C4-2B (cell line): ENCODE measurements around the gene RUVBL1.
A peak's percentile ranks its signal among the peaks of the same experiment; 100 is the strongest.

Experiments used
- H3K27ac ChIP-seq: fragments of 450-650 bp; 2 replicates; pipeline ENCODE4 v1.5.1; 2017
- CTCF ChIP-seq: fragments of 450-650 bp; conservative IDR thresholded peaks from 2 replicates; pipeline ENCODE4 v1.5.1; 2017; ENCODE audit warnings: mild to moderate bottlenecking
- ZFX ChIP-seq: fragments of 450-650 bp; IDR thresholded peaks from 2 replicates; pipeline ENCODE4 v1.6.1; 2017

RUVBL1 gene

DNA sequence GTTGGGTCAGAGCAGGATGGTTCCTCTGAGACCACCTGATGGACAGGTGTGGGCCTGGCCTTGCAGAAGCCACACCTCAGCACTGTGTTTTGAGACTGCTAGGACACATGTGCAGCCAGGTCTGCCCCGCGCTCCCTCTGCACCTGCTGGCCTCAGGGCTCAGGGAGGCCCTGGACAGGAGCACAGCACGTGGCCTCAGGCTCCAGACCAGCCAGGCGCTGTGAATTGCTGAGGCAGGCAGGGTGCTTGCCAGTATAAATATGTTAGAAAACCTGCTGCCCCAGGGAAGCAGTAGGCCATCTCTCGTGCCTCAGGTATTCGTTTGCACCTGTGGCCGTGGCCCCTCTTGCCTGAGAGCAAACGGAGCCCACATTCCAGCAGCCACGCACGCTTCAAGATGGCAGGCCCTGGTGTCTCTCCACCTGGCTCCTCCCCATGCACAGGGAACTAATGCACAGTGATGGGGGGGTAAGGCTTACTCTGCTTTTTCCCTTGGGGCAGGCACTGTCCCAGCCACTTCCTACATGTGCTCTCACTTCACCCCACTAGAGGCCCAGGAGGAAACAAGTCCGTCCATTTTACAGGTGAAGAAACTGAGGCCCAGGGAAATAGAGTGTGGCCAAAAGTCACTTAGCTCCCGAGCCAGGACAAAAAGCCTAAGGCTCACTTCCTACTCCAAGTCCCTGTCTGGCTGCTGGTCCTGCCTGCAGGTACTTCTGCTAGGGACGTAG, 51.0 kb downstream of the RUVBL1 start:
- TF ChIP-seq ZFX (no peak), CTCF (no peak)
- peak overlapping the region; percentile 56 for H3K27ac ChIP-seq

- peak overlapping the region; percentile 56 for H3K27ac ChIP-seq
- TF ChIP-seq ZFX (no peak), CTCF (no peak)
Measured at GRCh38 chr3:128071771-128072453, 51.7 kb downstream of the RUVBL1 start.

- H3K27ac ChIP-seq, result peak overlapping the region; percentile 56
- TF ChIP-seq CTCF (no peak), ZFX (no peak)
Measured at GRCh38 chr3:128070898-128071591, 52.6 kb downstream of the RUVBL1 start.

DNA sequence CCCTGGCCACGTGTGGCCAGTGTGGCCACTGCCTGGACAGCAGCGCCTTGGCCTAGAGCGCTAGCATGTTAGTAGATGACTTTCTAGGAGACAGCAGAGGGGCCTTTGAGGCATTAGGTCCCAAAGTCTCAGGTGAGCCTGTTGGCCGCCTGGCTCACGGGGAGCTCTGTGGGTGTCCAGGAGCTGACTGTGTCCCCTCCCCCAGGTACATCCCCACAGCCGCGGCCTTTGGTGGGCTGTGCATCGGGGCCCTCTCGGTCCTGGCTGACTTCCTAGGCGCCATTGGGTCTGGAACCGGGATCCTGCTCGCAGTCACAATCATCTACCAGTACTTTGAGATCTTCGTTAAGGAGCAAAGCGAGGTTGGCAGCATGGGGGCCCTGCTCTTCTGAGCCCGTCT, 54.3 kb downstream of the RUVBL1 start:
- H3K27ac ChIP-seq, result no peak overlapping the region
- TF ChIP-seq ZFX (no peak), CTCF (no peak)

DNA sequence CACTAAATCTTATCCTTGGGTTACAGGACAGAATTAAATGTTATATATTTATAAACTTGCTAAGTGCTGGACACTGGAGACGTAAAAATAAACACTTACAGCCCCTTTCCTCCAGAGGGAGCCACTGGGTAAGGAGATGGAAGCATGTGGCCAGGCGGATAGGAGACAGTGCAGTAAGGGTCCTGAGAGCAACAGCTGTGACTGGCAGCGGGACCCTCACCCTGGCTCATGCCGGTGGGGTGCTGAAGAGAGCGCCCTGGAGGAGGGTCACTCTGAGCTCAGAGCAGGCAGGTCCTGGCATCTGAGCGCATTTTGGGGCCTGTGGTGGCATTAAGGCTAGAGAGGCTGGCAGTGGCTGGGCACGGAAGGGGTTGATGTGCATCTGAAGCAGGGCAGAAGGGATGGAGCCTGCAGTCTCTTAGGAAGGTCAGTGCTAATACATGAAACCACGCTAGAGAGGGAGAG, 55.4 kb downstream of the RUVBL1 start:
- TF ChIP-seq CTCF (peak; percentile 87), ZFX (no peak)
- H3K27ac ChIP-seq, result no peak overlapping the region

DNA sequence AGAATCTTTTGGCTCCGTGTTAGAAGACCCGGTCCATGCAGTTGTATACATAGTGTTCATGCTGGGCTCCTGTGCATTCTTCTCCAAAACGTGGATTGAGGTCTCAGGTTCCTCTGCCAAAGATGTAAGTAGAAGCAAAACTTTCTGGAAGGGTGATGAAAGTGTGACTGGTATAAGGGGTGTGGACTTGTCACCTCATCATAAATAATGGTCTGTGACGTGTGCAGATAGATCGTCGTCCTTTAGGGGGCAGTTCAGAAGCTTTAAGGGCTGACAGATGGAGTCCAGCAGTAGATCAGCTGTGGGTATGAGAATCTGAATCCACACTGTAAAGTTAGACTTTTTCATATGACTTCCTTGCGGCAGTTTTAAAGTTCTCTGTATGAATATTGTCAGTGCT, 56.1 kb downstream of the RUVBL1 start:
- no peak overlapping the region for H3K27ac ChIP-seq
- TF ChIP-seq CTCF, result no peak
- no peak for TF ChIP-seq ZFX

- no peak overlapping the region for H3K27ac ChIP-seq
- no peak for TF ChIP-seq CTCF
- TF ChIP-seq ZFX, result no peak
Measured at GRCh38 chr3:128066676-128067075, 56.9 kb downstream of the RUVBL1 start.
